OCI-LY3 (cell line): ENCODE data around the gene KLF3.

Experiments
- H2AFZ ChIP-seq: fragments of 200-600, 300-600 bp; shearing (Covaris generic); 2 replicates; pipeline ENCODE4 v1.6.0; 2014; ENCODE audit warnings: antibody characterized with exemption, low read depth, low read length
- H3K27ac ChIP-seq: fragments of 200-600, 300-600 bp; sonication (generic); 2 replicates; pipeline ENCODE4 v1.5.1; 2014; ENCODE audit warnings: mild to moderate bottlenecking, low read length, moderate library complexity, mixed read lengths
- H3K27me3 ChIP-seq: fragments of 200-600, 300-600 bp; sonication (generic); 2 replicates; pipeline ENCODE4 v1.6.1; 2014; ENCODE audit warnings: low read depth, low read length, mixed read lengths
- H3K36me3 ChIP-seq: fragments of 200-600, 300-600 bp; sonication (generic); replicated peaks from 2 replicates; pipeline ENCODE3; 2014; ENCODE audit warnings: low read depth, low read length, mixed read lengths
- H3K4me1 ChIP-seq: fragments of 300-600, 200-600 bp; sonication (generic); 2 replicates; pipeline ENCODE4 v1.6.1; 2014; ENCODE audit warnings: low read length, mixed read lengths
- H3K4me2 ChIP-seq: fragments of 200-600, 300-600 bp; sonication (generic); 2 replicates; pipeline ENCODE4 v1.6.1; 2014; ENCODE audit warnings: low read length, mixed read lengths
- H3K4me3 ChIP-seq: fragments of 300-600, 200-600 bp; sonication (generic); 2 replicates; pipeline ENCODE4 v1.5.1; 2014; ENCODE audit warnings: antibody characterized with exemption, mild to moderate bottlenecking, low read length, moderate library complexity
- H3K79me2 ChIP-seq: fragments of 300-600, 200-600 bp; shearing (Covaris generic); 2 replicates; pipeline ENCODE4 v1.6.1; 2014; ENCODE audit warnings: mild to moderate bottlenecking, low read length, mixed read lengths
- H3K9ac ChIP-seq: fragments of 300-600, 200-600 bp; shearing (Covaris generic); 2 replicates; pipeline ENCODE4 v1.6.0; 2014; ENCODE audit warnings: mild to moderate bottlenecking, low read length, moderate library complexity
- H3K9me3 ChIP-seq: fragments of 200-600, 300-600 bp; shearing (Covaris generic); 2 replicates; pipeline ENCODE4 v1.6.1; 2014; ENCODE audit warnings: low read length, mixed read lengths; ENCODE audit not compliant: insufficient read depth
- H4K20me1 ChIP-seq: fragments of 200-600, 300-600 bp; sonication (generic); 2 replicates; pipeline ENCODE4 v1.6.1; 2016; ENCODE audit warnings: low read length, mixed read lengths; ENCODE audit not compliant: insufficient read depth
- CTCF ChIP-seq: fragments of 200-600, 300-600 bp; sonication (generic); IDR thresholded peaks from 2 replicates; pipeline ENCODE4 v1.5.1; 2014; ENCODE audit warnings: antibody characterized with exemption, low read length, low read depth
- EZH2phosphoT487 ChIP-seq: fragments of 200-600 bp; shearing (Covaris generic); IDR thresholded peaks from 2 replicates; pipeline ENCODE4 v1.6.1; 2018; ENCODE audit warnings: antibody characterized with exemption, mixed run types, low read depth

KLF3 gene

GRCh38 chr4:38663801-38664705 is at the start of gene KLF3:
KLF3 (plus strand) TSS chr4:38664199; CDS start chr4:38680626, 16,427 bp downstream.
- no peaks in the 10 kb centered on the region for H3K36me3 ChIP-seq
- peaks cover 8% of the 10 kb centered on the region for H3K4me1 ChIP-seq
- no peaks in the 10 kb centered on the region for H3K9me3 ChIP-seq
- peak within 1 kb of the TSS; percentile 91 for H3K4me3 ChIP-seq
- H4K20me1 ChIP-seq: no peaks in the 10 kb centered on the region
- H3K27ac ChIP-seq: no peak within 1 kb of the TSS
- TF ChIP-seq EZH2phosphoT487: no peak
- no peak for TF ChIP-seq CTCF
- H3K79me2 ChIP-seq: no peaks in the 10 kb centered on the region
- peak within 1 kb of the TSS; percentile 65 for H3K9ac ChIP-seq
- H3K4me2 ChIP-seq: peak within 1 kb of the TSS; percentile 98
- H3K27me3 ChIP-seq: peaks cover 77% of the 10 kb centered on the region
- H2AFZ ChIP-seq: peak within 1 kb of the TSS; percentile 62

GRCh38 chr4:38614231-38614630 is 49.8 kb upstream of the KLF3 start:
- Histone ChIP-seq H2AFZ (no peak overlapping the region), H3K4me3 (no peak overlapping the region), H3K4me2 (no peak overlapping the region), H3K36me3 (no peaks in the 10 kb centered on the region), H3K9me3 (no peaks in the 10 kb centered on the region), H3K4me1 (no peaks in the 10 kb centered on the region), H3K79me2 (no peaks in the 10 kb centered on the region), H3K27ac (no peak overlapping the region), H3K9ac (no peak overlapping the region), H3K27me3 (peaks cover 7% of the 10 kb centered on the region), H4K20me1 (no peaks in the 10 kb centered on the region)
- TF ChIP-seq EZH2phosphoT487: no peak
- TF ChIP-seq CTCF: no peak

- H3K27me3 ChIP-seq: peaks cover 7% of the 10 kb centered on the region
- H3K9me3 ChIP-seq: no peaks in the 10 kb centered on the region
- H2AFZ ChIP-seq: no peak overlapping the region
- no peaks in the 10 kb centered on the region for H3K36me3 ChIP-seq
- H4K20me1 ChIP-seq: no peaks in the 10 kb centered on the region
- no peaks in the 10 kb centered on the region for H3K4me1 ChIP-seq
- no peak overlapping the region for H3K4me2 ChIP-seq
- H3K4me3 ChIP-seq: no peak overlapping the region
- TF ChIP-seq EZH2phosphoT487 (no peak), CTCF (no peak)
- no peak overlapping the region for H3K9ac ChIP-seq
- no peaks in the 10 kb centered on the region for H3K79me2 ChIP-seq
- H3K27ac ChIP-seq: no peak overlapping the region
Observed at GRCh38 chr4:38615847-38616246, 48.2 kb upstream of the KLF3 start.

- no peak overlapping the region for H3K4me2 ChIP-seq
- peaks cover 7% of the 10 kb centered on the region for H3K27me3 ChIP-seq
- H2AFZ ChIP-seq: no peak overlapping the region
- H3K4me1 ChIP-seq: no peaks in the 10 kb centered on the region
- TF ChIP-seq EZH2phosphoT487 (no peak), CTCF (no peak)
- no peaks in the 10 kb centered on the region for H3K9me3 ChIP-seq
- H3K36me3 ChIP-seq: no peaks in the 10 kb centered on the region
- no peak overlapping the region for H3K9ac ChIP-seq
- no peaks in the 10 kb centered on the region for H4K20me1 ChIP-seq
- H3K4me3 ChIP-seq: no peak overlapping the region
- no peaks in the 10 kb centered on the region for H3K79me2 ChIP-seq
- H3K27ac ChIP-seq: no peak overlapping the region
Observed at GRCh38 chr4:38618505-38618904, 45.5 kb upstream of the KLF3 start.
